Body of pancreas (tissue), 4 donors: ENCODE results near the gene TMEM237. TPM values are rescaled to one million over a fixed set of nuclear protein-coding genes. Genes with fewer than 3 reads are reported as not detected.
A peak's percentile ranks its signal among the peaks of the same experiment; 100 is the strongest.

Experiments
- ATAC-seq: fragments of 150-250 bp; one replicate; pipeline ENCODE4 v1.9.1; 2016
- DNase-seq, 4 donors: peaks; one replicate each; pipeline ENCODE4 v3.0.0-alpha.2; 2019
- H3K27ac ChIP-seq, 4 donors: fragments of 200-600 bp; sonication (generic); 1 replicate in 3 of 4; 2 replicates in 1 of 4; pipeline versions ENCODE4 v1.5.1 to v1.6.1; 2016 to 2019; ENCODE audit warnings: mild to moderate bottlenecking in 1 of 4, mixed read lengths in 1 of 4, moderate library complexity in 1 of 4
- H3K27me3 ChIP-seq, 2 donors: fragments of 200-600 bp; sonication (generic); one replicate each; pipeline ENCODE4 v1.6.0; 2016; ENCODE audit warnings: mild to moderate bottlenecking in 1 of 2
- H3K36me3 ChIP-seq, 2 donors: fragments of 200-600 bp; sonication (generic); replicated peaks in 1 of 2; 2 replicates each; pipeline ENCODE4 v1.5.1; 2016; ENCODE audit warnings: low read depth in 2 of 2; ENCODE audit not compliant: insufficient read depth in 1 of 2
- H3K4me1 ChIP-seq: fragments of 200-600 bp; sonication (generic); one replicate; pipeline ENCODE4 v1.6.0; 2016
- H3K4me3 ChIP-seq, 2 donors: fragments of 200-600 bp; sonication (generic); 1 replicate in 1 of 2; 2 replicates in 1 of 2; pipeline ENCODE4 v1.5.1; 2016 to 2019
- H3K9me3 ChIP-seq, 3 donors: fragments of 200-600 bp; sonication (generic); 1 replicate in 2 of 3; 2 replicates in 1 of 3; pipeline ENCODE4 v1.5.1; 2016
- POLR2A ChIP-seq, 3 donors: fragments of 450-650 bp; IDR thresholded peaks; one replicate each; pipeline ENCODE4 v1.6.1; 2016; ENCODE audit warnings: antibody characterized with exemption in 3 of 3, mild to moderate bottlenecking in 2 of 3
- WGBS, 2 donors: methylation state at CpG; one replicate each; pipeline ENCODE4 v1.1.5; 2017; 5-methylcytosine and 5-hydroxymethylcytosine counted together
- intact Hi-C: fragments of 100-400 bp; cut with DNase I; formaldehyde crosslinking; loops from one replicate; pipeline ENCODE4 v1.15.1; 2023
- total RNA-seq, 2 donors: library from RNA; depleted of rRNA; stranded (reverse); fragments of >200 nt; gene quantifications; one replicate each; pipeline ENCODE4 v1.1.0, GENCODE V29; 2016
- TF ChIP-seq, protein P1 (sequence below), 7 experiments: fragments of 450-650 bp in 4 of 7; fragments of 200-600 bp in 3 of 7; sonication (generic) in 3 of 7; IDR thresholded peaks; one replicate each; pipeline ENCODE4 v1.5.1; 2016 to 2019; ENCODE audit warnings: antibody characterized with exemption in 7 of 7

The TMEM237 gene
- total RNA-seq, 2 donors from 2014 or later = 9.3 to 10.5 TPM

DNA sequence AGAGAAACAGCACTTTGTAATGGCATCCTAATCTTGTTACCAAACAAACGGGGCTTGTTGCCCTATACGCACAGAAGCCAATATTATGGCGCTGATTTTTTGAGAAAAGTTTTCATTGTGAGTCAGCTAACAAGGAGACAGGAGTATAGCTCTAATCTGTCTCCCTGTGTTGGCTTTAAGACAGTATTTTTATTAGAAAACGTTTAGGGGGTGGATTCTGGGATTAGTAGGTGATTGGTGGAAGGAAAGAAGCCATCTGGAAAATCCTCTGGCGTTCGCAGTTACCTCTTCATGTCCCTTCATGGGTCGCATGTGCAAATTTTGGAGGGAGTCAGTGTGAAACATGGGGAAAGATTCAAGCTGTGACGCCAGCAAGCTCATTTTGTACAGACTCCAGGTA, 698 bp upstream of the TMEM237 start:
- no peaks in the 10 kb centered on the region for H3K27me3 ChIP-seq
- no peaks in the 10 kb centered on the region for H3K36me3 ChIP-seq
- ATAC-seq (peak; percentile 21), DNase-seq (peak; percentile 24 to 40 (median 30))
- H3K9me3 ChIP-seq = no peaks in the 10 kb centered on the region
- intact Hi-C loops = no loop called here
- peaks cover 17% of the 10 kb centered on the region for H3K4me1 ChIP-seq
- TF ChIP-seq, protein P1, sequence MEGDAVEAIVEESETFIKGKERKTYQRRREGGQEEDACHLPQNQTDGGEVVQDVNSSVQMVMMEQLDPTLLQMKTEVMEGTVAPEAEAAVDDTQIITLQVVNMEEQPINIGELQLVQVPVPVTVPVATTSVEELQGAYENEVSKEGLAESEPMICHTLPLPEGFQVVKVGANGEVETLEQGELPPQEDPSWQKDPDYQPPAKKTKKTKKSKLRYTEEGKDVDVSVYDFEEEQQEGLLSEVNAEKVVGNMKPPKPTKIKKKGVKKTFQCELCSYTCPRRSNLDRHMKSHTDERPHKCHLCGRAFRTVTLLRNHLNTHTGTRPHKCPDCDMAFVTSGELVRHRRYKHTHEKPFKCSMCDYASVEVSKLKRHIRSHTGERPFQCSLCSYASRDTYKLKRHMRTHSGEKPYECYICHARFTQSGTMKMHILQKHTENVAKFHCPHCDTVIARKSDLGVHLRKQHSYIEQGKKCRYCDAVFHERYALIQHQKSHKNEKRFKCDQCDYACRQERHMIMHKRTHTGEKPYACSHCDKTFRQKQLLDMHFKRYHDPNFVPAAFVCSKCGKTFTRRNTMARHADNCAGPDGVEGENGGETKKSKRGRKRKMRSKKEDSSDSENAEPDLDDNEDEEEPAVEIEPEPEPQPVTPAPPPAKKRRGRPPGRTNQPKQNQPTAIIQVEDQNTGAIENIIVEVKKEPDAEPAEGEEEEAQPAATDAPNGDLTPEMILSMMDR (IDR thresholded peaks at IDR 0.05) = no peak
- peak in 2 of 3 donors; percentile 43 to 59 for TF ChIP-seq POLR2A (IDR thresholded peaks at IDR 0.05)
- H3K27ac ChIP-seq = peak overlapping the region; percentile 49 to 91 (median 84)
- WGBS, 2 donors = 37 to 38% methylated on average over 8 of the region's 8 CpGs
- H3K4me3 ChIP-seq = no peak overlapping the region

DNA sequence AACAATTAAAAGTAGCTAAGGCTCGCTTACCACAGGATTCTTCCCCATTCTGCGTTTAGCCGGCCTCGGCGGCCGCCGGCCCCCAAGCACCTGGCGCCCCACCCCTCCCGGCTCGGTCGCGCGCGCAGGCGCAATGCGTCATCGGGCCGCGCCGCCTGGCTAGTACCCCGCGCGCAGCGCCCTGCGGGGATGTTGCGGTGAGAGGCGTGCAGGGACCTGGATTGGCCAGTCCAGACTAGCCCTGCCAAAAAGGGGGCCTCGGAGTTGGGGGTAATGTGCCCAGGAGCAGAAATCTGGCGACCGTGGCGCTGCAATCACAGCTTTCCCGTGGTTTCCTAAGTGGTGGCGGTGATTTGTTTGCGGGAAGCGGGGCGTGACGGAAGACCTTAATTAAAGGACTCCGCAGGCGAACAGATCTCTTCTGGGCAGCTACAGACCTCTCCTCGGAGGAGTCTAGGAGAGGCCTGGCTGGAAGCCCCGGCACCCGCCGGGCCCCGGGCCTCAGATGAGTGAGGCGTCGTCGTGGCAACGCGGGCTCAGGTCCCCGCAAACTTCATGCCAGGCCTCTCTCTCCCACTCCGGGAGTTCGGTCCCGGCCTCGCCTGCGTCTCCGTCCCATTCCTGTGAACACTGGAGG, 606 bp downstream of the TMEM237 start:
- no peaks in the 10 kb centered on the region for H3K36me3 ChIP-seq
- intact Hi-C loops = no loop called here
- WGBS, 2 donors = 0% methylated on average over 1 to 56 of the region's 56 CpGs
- no peaks in the 10 kb centered on the region for H3K9me3 ChIP-seq
- peak; percentile 68 to 80 (median 76) for TF ChIP-seq POLR2A (IDR thresholded peaks at IDR 0.05)
- TF ChIP-seq, protein P1 (IDR thresholded peaks at IDR 0.05) = peak in 3 of 7 experiments; percentile 10 to 34 (median 19)
- peaks cover 17% of the 10 kb centered on the region for H3K4me1 ChIP-seq
- peak overlapping the region; percentile 49 to 91 (median 84) for H3K27ac ChIP-seq
- DNase-seq (peak; percentile 74 to 83 (median 78)), ATAC-seq (peak; percentile 93)
- no peaks in the 10 kb centered on the region for H3K27me3 ChIP-seq
- peak overlapping the region; percentile 72 to 77 for H3K4me3 ChIP-seq

DNA sequence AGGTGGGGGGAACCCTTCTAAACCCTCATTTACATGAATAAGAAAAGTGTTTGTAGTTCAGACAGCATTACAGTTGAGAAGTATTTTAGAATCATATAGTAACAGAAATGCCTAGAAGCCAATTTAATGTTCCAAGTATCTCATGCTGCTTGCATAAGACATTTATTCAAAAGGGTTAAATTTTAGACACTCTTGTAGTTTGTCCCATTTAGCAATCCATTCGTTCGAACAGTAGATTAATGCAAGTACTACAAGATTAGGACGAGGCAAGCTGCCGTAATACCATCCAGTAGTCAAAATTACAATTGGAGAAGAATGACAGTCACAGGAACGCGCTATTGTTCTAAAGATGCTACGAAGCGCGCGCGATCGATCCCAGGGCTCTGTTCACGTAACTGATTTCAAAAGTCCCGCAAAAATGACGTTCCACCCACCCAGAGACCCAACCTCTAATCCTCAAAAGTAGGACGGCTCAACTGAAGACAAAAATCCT, 1.2 kb downstream of the TMEM237 start:
- ATAC-seq = peak; percentile 54
- no peak for TF ChIP-seq POLR2A (IDR thresholded peaks at IDR 0.05)
- TF ChIP-seq, protein P1 (IDR thresholded peaks at IDR 0.05) = no peak
- H3K4me3 ChIP-seq = peak overlapping the region; percentile 72 to 77
- no peaks in the 10 kb centered on the region for H3K36me3 ChIP-seq
- H3K9me3 ChIP-seq = no peaks in the 10 kb centered on the region
- intact Hi-C loops = no loop called here
- DNase-seq = no peak
- peak overlapping the region; percentile 49 to 91 (median 84) for H3K27ac ChIP-seq
- no peaks in the 10 kb centered on the region for H3K27me3 ChIP-seq
- H3K4me1 ChIP-seq = peaks cover 17% of the 10 kb centered on the region
- WGBS, 2 donors = 0% methylated on average over 16 of the region's 16 CpGs

DNA sequence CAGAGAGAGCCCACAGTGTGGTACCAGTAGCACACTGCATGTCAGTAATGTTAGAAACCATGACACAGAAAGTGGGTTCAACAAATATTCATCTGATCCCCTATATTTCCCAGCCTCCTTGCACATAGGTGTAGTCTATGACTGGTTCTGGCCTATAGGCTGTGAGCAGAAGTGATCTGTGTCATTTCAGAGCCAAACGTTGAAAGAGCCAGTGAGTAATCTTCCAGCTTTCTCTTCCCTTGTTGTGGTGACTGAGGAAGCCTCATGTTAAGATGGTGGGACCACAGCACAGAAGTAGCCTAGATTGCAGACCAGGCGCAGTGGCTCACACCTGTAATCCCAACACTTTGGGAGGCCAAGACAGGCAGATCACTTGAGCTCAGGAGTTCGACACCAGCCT, 4.1 kb downstream of the TMEM237 start:
- Histone ChIP-seq H3K4me3 (no peak overlapping the region), H3K9me3 (no peaks in the 10 kb centered on the region), H3K27me3 (no peaks in the 10 kb centered on the region), H3K36me3 (peaks cover 0 to 2% of the 10 kb centered on the region in 2 donors), H3K27ac (no peak overlapping the region), H3K4me1 (peaks cover 13% of the 10 kb centered on the region)
- TF ChIP-seq, protein P1 (IDR thresholded peaks at IDR 0.05) = no peak
- no peak for TF ChIP-seq POLR2A (IDR thresholded peaks at IDR 0.05)
- 61 to 76% methylated on average over 2 to 3 of the region's 3 CpGs for WGBS, 2 donors
- ATAC-seq (no peak), DNase-seq (no peak)
- intact Hi-C loops = no loop called here

DNA sequence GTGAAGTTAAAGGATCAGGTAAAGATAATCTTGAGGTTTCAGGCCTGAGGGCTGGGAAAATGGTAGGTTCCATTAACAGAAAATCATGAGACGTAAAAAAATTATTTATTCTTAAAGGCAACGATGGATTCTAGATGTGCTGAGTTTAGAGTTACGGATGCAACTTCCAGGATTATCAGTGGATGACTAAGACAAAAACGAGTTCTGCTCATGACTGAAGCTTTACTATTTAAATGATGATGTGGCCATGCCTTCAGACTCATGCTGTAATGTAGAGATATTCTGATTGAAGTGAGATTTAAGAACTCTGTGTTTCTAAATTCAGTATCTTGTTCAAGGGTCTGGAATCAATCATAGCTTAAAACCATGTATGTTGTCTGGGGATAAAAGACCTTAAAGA, 5.0 kb downstream of the TMEM237 start:
- Histone ChIP-seq H3K36me3 (peaks cover 0 to 2% of the 10 kb centered on the region in 2 donors), H3K27ac (no peak overlapping the region), H3K27me3 (no peaks in the 10 kb centered on the region), H3K4me3 (no peak overlapping the region), H3K9me3 (no peaks in the 10 kb centered on the region), H3K4me1 (peaks cover 4% of the 10 kb centered on the region)
- DNase-seq = no peak
- WGBS, 2 donors = 73 to 79% methylated on average over 4 of the region's 4 CpGs
- intact Hi-C loops = no loop called here
- ATAC-seq = no peak
- TF ChIP-seq, protein P1 (IDR thresholded peaks at IDR 0.05) = no peak
- TF ChIP-seq POLR2A (IDR thresholded peaks at IDR 0.05) = no peak
